HG03558 (cell line): ENCODE data around the gene EHMT1.

Source experiments
- ATAC-seq: cut with Tn5 transposase; IDR thresholded peaks from one replicate; pipeline ENCODE4 v1.9.1; 2021; ENCODE audit warnings: moderate number of reproducible peaks; ENCODE audit not compliant: unreplicated experiment; ENCODE audit errors: extremely low read depth

The EHMT1 gene

DNA sequence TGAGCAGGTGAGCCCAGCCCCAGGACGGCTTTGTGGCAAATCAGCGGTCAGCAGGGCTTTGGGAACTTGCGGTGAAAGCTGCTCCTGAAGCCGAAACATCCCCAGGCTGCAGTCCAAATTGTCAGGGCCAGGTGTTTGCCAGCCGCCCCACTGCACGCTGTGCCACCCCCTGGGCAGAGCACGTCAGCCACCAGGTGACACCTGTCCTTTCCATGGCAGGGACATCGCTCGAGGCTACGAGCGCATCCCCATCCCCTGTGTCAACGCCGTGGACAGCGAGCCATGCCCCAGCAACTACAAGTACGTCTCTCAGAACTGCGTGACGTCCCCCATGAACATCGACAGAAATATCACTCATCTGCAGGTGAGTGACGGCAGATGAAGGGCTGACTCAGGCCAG lies 194.4 kb downstream of the EHMT1 start:
- ATAC-seq: no peak

DNA sequence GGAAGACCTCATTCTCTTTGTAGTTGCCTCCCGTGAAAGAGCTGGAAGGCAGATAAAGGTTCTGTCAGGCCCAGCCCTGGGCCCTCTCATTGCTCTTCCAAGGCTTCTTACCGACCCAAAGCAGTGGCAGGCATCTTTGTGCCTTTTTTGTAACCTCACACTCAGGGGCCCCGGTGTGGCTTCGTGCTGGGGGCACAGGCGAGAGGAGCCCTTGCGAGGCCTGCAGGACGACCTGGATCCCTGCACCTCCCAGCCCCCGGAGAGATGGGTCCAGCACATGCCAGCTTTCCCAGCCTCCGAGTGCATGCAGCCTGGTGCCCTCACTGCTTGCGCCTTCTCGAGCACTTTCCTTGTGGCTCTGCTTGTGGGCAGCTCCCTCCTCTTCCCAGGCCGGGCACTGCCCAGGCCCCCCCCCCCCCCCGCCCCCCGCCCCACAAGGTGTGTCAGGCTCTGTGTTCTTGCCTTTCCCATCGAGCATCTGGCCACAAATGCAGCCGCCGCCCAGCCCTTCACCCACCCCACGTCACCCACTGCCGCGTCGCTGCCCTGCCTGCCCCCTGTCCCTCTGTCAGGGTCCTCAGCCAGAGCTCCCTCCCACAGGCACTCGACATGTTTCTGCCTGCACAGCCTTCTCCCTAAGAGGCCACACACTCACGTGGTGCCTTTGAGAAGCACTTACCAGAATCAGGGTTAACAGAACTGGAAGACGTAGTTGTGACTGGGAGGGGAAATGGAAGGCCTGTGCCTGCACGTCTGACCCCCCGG lies 195.0 kb downstream of the EHMT1 start:
- ATAC-seq: no peak

DNA sequence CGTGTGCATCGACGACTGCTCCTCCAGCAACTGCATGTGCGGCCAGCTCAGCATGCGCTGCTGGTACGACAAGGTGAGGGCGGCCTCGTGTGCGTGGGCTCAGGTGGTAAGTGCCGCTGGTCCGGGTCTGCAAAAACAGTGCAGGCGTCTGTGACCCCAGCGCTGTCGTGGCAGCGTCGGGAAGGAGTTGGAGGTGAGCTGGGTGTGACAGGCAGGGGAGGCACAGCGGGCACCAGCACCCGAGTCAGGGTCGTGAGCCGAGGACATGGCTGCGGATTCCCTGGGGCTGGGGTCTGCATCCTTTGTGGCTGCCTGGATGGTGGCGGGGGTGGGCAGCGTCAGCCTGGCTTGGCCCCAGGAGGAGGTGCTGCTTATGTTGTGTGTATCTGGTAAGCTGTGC lies 195.6 kb downstream of the EHMT1 start:
- no peak for ATAC-seq

DNA sequence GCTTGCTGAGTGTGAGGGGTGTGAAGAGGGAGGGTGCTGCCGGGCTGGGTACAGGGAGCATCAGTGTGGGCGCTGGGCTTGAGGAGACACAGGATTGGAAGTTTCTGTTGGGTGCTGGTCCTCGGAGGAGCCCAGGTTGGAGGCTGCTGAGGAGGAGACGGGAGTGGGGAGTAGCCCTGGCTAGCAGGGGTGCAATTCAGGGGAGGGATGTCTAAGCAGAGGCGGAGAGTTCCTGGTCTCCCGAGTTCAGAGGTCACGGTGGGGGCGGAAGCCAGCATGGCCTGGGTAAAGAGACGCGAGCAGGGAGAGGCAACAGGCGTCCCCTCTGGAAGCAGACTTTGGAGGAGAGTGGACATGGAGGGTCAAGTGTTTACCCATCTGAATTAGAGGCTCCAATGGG lies 196.0 kb downstream of the EHMT1 start:
- ATAC-seq: no peak

DNA sequence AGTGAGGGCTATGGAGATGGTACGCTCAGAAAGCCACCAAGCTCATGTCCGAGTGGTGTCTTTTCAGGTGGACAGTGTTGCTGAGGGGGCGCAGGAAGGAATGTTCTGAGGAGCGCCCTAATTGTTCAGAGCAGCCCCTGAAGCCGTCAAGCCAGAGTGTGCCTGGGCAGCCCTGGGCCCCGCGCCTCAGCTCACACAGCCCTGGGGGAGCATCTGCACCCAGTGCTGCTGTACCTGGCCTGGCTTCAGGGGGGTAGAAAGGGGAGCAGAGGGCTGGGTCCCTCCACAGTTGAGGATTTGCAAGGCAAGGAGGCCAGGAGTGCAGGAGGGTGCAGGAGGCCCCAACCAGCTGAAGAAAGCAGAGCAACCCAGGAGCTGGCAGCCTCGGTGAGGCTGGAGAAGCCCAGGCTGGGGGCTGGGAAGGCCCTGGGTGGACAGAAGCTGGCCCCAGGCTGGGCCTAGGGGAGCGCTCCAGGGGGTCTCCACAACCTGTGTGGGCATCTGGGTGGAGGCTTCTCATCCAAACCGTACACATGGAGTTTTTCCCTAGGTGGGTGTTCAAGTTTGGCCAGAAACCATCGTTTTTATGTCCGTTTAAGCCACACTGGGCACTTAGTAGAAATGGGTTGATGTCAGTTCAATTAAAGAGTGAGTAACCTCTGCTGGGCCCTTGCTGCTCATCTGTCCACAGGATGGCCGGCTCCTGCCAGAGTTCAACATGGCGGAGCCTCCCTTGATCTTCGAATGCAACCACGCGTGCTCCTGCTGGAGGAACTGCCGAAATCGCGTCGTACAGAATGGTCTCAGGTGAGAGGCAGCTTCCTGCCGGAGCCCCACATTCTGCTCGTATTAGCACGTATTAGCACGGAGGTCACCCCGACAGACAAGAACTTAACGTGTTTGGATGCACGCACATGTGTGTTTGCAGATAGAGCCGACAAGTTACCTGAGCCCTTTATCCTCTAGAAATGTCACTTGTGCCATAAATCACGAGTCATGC lies 196.8 kb downstream of the EHMT1 start:
- no peak for ATAC-seq

DNA sequence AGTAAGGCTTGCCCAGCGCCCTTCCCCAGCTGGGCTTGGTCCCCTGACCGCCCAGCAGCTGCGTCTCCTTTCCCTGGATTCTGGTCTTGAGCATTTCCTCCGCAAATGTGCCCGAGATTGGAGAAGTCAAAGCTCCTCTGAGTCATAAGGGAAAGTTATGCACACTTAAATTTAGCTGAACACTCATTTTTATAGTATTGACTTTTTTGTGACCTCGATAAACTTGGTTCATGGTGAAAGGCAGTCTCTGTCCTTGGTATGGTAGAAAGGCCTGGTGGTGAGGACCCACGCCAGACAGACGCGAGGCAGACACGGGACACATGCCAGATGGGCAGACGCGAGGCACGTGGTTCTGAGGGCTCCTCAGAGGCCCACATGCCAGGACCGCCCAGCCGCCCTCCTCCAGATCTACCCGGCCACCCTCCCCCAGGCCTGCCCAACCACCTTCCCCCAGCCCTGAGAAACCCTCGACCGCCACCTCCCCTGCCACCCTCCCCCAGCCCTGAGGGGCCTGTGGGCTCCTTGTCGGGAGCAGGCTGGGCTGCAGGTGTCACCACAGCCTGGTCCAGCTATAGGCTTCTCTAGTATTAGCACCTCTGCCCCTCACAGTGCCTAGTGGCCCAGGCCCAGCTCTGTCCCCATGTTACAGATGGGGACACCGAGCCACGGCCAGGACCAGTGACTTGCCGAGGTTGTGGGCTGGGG lies 197.9 kb downstream of the EHMT1 start:
- no peak for ATAC-seq

DNA sequence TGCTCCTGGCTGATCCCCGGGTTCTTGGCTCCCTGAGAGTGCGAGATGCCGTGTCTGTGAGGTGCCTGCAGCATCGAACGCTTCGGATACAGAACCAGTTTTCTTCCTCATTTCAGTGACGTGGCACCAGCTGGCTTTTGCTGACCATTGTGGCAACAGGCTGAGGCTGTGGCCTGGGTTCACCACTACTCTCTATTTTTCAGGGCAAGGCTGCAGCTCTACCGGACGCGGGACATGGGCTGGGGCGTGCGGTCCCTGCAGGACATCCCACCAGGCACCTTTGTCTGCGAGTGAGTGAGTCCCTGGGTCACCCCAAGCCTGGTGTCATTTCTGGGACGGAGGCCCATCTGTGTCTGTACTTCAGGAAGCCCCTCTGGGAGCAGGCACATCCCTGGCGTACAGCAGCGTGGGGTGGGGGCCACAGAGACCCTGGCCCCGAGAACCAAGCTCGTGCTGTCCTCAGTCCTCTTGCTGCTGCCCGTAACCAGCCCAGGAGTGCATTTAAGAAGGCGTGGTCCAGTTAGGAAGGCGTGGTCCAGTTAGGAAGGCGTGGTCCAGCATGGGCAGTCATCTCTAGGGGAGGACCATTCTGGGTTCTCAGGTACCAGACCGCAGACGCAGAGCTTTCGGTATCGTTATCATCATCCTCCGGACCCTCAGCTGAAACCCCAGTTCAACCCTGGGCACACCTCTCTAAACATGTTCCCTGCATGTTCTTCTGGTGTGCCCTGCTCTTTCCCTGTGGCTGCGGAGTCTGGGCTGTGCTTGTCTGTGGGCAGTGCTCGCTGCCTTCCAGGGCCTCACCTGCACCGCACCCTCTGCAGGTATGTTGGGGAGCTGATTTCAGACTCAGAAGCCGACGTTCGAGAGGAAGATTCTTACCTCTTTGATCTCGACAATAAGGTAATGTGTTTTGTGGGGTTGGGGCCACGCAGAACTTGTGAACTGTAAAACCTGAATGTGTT lies 198.7 kb downstream of the EHMT1 start:
- ATAC-seq: no peak

DNA sequence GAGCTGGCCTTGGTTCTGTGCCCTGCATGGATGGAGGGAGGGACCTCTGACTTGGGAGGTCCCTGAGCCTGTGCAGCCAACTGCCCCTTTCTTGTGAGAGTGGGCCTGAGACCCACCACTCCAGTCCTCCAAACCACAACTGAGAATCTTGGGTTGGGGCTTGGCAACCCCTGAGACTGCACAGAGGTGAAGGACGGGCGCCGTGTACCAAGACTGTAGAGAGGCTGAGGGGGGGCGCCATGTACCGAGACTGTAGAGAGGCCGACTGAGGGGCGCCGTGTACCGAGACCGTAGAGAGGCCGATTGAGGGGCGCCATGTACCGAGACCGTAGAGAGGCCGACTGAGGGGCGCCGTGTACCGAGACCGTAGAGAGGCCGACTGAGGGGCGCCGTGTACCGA lies 199.5 kb downstream of the EHMT1 start:
- no peak for ATAC-seq

DNA sequence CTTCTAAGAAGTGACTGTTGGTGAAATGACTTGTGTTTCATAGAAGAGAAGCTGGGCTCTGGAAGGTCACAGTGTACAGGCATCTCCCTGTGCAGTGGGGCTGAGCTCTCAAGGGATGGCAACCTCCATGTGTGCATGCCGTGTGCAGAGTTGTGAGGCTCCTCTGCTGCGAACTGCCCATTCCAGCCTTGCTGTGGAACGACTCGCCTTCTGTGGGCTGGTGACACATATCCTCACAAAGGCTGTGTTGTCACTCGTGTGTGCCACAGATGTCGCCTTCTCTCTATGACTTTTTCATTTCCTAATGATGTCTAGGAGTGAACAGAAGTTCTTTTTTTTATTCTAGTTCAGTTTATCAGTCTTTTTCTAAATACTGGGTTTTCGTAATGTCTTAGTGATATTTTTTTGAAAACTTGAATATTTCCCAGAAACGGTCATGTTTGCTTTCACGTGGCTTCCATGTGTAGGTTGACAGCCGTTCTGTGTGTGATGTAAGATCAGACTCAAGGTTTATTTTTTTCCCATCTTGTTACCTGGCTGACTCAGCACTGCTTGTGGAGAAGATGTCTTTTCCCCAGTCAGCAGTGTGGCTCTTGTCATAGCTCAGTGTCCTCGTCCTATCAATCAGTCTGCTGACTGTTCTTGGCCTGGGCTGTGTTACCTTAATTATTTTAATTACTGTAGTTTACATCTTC lies 201.5 kb downstream of the EHMT1 start:
- ATAC-seq: no peak

DNA sequence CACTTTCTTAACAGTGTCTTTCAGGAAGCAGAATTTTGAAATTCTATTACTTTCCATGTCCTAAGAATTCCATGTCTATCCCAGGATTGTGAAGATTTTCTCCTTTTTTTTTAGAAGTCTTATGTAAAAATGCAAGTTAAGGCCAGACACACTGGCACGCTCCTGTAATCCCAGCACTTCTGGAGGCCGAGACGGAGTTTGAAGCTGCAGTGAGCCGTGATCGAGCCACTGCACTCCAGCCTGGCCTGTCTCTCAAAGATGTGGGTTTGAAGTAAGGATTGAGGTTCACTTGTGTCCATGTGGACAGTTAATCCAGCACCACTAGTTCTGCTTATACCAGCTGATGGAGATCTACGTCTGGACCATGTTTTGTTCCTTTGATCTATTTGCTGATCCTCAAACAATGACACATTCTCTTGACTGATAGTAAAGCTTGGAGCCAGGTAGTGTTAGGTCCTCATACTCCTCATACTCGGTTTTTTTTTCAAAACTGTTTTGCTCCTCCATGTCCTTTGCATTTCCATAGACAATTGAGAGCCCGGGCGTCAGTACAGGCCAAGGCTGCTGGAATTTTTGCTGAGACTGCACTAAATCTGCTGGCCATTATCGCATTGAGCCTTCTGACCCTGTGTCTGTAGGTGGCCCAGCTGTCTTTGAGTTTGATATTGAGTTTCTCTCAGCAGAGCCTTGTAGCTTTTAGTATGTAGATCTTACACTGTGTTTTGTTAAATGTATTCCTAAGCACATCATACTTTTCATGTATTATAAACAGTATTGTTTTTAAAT lies 205.4 kb downstream of the EHMT1 start:
- no peak for ATAC-seq

DNA sequence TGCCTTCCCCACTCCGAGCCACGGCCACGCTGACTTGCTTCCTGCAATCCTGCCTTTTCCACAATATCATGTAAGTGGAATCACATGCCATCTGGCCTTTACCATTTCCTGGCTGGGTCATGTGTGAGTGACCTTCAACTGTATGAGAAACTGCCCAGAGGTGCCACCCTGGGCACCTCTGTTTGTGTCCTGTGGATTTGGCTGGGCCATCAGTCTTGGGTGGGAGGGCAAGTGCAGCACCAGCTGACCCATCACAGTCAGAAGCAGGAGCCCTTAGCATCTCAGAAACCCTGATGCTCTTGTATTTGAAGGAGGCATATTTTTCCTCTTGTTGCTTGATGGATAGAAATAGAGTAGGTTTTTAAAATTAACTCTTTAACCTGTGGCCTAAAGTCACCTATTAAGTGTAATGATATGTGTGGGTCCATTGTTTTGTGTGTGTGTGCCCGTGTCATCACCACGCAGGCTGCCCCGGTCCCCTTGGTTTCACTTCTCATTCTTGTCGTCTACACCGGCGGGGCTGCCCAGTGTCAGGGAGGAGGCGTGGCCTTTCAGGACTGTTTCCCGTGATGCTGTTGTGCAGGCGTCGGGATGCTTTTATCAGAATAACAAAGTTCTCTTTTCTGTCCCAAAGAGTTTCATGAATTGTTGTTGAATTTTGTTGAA lies 206.7 kb downstream of the EHMT1 start:
- no peak for ATAC-seq

DNA sequence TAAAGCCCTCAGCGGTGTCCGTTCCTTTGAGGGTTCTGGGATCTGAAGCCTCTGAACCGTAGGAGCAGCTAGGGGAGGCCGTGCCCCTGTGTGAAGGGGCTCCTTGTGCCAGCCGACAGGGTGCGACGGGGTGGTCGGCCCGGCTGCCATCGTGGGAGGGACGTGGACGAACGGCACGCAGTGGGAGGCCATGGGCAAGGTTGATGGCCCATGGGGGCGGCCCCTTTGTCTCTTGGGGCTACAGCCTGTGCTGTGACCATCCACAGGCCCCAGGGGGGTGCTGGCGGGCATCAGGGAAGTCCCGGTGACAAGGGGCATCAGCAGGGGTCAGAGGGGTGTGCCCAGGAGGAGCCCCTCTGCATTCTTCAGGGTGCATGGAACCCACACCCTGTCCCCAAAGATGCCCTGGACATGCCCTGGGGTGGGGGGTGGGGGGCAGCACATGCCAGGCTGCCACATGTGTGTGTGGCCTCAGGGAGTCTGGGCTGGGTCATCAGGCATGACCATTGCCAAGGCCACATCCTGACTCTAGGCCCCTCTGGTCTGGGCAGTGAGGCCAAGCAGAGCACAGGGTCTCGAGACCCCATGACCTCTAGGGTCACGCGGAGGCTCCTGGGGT lies 209.2 kb downstream of the EHMT1 start:
- ATAC-seq: no peak

DNA sequence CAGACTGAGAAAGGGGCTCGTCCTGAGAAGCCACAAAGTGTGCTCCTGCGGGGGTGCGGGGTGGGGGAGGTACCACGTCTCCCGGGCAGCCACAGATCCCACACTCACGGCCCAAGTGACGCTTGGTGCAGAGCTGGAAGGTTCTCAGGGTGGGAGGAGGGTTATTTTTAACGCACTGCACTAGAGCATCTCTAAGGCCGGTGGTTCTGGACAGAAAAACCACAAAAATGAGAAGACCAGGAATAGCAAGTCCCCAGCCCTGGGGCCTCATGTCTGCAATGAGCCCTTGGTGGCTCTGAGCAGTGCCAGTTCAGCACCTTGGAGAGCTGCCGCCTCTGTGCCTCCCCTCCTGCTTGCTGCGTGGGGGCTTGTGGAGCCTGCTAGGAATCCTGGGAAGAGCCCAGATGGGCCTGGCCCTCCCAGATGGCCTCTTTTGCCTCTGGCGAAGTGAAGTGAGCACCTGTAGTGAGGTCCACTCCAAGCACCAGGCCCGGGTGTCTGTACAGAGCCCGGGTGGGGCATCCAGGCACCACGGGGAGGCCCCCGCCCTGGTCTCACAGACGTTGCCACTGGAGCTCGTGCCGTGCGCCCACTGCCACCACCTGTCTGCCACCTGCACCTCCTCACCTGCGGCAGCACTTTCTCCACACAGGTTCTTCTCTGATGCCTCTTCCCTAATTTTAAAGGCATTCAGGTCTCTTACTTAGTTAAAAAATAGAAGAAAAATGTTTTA lies 209.9 kb downstream of the EHMT1 start:
- no peak for ATAC-seq

DNA sequence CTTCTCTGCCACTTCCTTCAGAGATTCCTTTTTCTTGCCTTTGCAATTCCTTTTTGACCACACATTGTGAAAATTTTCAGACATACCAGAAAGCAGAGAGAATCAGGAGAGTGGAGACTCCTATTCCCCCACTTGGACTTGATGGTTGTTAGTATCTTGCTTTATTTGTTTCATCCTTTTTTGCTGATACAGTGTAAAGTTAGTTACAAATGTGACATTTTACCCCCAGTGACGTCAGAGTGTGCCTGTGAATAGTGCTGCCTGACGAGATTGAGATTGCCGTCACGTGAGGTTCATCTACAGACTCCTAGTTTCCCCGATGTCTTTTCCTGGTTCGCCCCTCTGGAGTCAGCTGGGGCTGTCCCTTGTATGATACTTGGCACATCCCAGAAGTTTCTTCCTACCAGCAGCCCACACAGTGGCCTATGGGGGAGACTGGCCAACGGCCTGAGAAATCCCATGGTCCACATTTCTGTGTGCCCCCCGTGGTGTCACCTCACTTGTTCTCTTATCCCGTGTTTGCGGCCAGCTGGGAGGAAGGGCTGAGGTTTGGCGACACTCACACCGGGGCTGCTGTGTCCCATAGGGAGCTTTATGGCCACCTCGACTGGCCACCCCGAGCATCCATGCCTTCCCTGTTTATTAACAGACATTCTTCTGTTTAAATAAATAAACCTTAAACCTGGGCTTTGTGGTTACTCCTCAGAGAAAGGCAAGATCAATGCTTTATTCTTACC lies 210.6 kb downstream of the EHMT1 start:
- no peak for ATAC-seq

DNA sequence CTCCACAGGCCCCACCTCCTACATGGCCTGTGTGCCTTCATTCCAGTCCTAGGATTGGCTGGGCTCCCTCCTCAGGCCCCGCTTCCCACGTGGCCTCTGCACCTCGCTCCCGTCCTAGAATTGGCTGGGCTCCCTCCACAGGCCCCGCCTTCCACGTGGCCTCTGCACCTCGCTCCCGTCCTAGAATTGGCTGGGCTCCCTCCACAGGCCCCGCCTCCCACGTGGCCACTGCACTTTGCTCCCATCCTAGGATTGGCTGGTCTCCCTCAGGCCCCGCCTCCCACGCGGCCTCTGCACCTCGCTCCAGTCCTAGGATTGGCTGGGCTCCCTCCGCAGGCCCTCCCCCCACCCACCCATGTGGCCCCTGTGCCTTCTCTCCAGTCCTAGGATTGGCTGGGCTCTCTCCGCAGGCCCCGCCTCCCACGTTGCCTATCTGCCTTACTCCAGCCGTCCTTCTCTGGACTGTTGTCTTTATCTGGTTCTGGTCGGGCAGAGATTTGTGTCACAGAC lies 213.4 kb downstream of the EHMT1 start:
- no peak for ATAC-seq
